Activated CD8-positive, alpha-beta T cell treated with anti-CD3 and anti-CD28 coated beads for 36 hours (primary cell): Measurements from ENCODE around the gene FXYD1. TPM values are rescaled to one million over a fixed set of nuclear protein-coding genes. Genes with fewer than 3 reads are reported as not detected.

Source experiments
- ATAC-seq: fragments of 200-7000 bp; cut with Tn5 transposase; one replicate; pipeline ENCODE4 v1.10.0; 2021; ENCODE audit warnings: mild to moderate bottlenecking, moderate library complexity
- CTCF ChIA-PET: fragments of 350-600 bp; sonication (Branson Sonifier 250); formaldehyde crosslinking; loops from one replicate; lab custom pipeline; 2021; ENCODE audit warnings: antibody characterized with exemption; lab: Charles Lee
- POLR2A ChIA-PET: fragments of 350-600 bp; sonication (Branson Sonifier 250); formaldehyde crosslinking; loops from one replicate; lab custom pipeline; 2021; ENCODE audit warnings: antibody characterized with exemption; lab: Charles Lee
- DNase-seq: peaks from one replicate; pipeline ENCODE4 v3.0.0-alpha.2; 2020
- H3K27ac Mint-ChIP-seq: one replicate; pipeline ENCODE4 v1.8.0; 2021; ENCODE audit warnings: mild to moderate bottlenecking, mixed read lengths
- H3K27me3 Mint-ChIP-seq: one replicate; pipeline ENCODE4 v1.8.0; 2021; ENCODE audit warnings: mixed read lengths
- H3K36me3 Mint-ChIP-seq: one replicate; pipeline ENCODE4 v1.8.0; 2021; ENCODE audit warnings: low read depth, mixed read lengths
- H3K4me1 Mint-ChIP-seq: one replicate; pipeline ENCODE4 v1.8.0; 2021; ENCODE audit warnings: low read depth, mixed read lengths
- H3K4me3 Mint-ChIP-seq: one replicate; pipeline ENCODE4 v1.8.0; 2021; ENCODE audit warnings: mild to moderate bottlenecking, moderate library complexity, mixed read lengths
- H3K9me3 Mint-ChIP-seq: one replicate; pipeline ENCODE4 v1.8.0; 2021; ENCODE audit warnings: mixed read lengths
- intact Hi-C: fragments of 100-400 bp; cut with micrococcal nuclease; formaldehyde crosslinking; loops from one replicate; pipeline ENCODE4 v1.10.0; 2022
- total RNA-seq, 2 experiments: library from RNA; stranded (reverse); gene quantifications; one replicate each; pipeline ENCODE4 v1.2.3, GENCODE V29; 2021
- TF ChIP-seq, protein P1 (sequence below): fragments of 200-600 bp; IDR thresholded peaks from one replicate; pipeline ENCODE4 v1.8.0; 2022; ENCODE audit warnings: antibody characterized with exemption, mild to moderate bottlenecking

Gene FXYD1
- total RNA-seq, 2 experiments from 2014 or later = 1.9 TPM; not detected in 1

DNA sequence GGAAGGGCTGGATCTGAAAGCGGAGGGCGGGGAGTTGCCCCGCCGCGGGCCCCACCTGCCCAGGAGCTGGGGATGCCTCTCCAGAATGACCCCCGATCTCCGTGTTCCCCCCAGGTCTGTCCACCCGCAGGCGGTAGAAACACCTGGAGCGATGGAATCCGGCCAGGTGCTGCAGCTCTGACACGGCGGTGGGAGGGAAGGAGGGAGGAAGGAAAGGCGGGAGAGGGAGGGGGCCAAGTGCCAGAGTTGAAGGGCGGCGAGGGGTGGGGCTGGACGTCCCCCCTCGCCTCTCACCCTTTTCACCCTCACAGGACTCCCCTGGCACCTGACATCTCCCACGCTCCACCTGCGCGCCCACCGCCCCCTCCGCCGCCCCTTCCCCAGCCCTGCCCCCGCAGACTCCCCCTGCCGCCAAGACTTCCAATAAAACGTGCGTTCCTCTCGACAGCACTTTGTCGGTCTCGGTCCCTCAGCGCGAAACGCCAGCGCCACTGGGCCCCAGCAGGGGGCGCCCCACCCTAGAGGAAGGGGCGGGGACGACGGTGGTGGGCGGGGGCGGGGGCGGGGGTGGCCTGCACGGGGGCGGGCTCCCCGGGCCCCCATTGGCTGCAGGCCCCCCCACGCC, 4.1 kb downstream of the FXYD1 start:
- peak overlapping the region; percentile 74 for H3K4me3 Mint-ChIP-seq
- TF ChIP-seq, protein P1, sequence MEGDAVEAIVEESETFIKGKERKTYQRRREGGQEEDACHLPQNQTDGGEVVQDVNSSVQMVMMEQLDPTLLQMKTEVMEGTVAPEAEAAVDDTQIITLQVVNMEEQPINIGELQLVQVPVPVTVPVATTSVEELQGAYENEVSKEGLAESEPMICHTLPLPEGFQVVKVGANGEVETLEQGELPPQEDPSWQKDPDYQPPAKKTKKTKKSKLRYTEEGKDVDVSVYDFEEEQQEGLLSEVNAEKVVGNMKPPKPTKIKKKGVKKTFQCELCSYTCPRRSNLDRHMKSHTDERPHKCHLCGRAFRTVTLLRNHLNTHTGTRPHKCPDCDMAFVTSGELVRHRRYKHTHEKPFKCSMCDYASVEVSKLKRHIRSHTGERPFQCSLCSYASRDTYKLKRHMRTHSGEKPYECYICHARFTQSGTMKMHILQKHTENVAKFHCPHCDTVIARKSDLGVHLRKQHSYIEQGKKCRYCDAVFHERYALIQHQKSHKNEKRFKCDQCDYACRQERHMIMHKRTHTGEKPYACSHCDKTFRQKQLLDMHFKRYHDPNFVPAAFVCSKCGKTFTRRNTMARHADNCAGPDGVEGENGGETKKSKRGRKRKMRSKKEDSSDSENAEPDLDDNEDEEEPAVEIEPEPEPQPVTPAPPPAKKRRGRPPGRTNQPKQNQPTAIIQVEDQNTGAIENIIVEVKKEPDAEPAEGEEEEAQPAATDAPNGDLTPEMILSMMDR = peak; percentile 83
- H3K27me3 Mint-ChIP-seq = peaks cover 7% of the 10 kb centered on the region
- CTCF ChIA-PET = interaction anchor here (0.6 to 3.9 kb wide), 28 partner anchors 11 to 352 kb away, joined by 3 to 57 read pairs (median 4); partner anchors contain the start of genes FAM187B and FXYD5
- intact Hi-C loops = loop anchor here (5.0 to 10.0 kb wide), 2 partner anchors 70 to 122 kb away; partner anchors contain the start of gene USF2
- peaks cover 36% of the 10 kb centered on the region for H3K4me1 Mint-ChIP-seq
- no peaks in the 10 kb centered on the region for H3K36me3 Mint-ChIP-seq
- H3K27ac Mint-ChIP-seq = no peak overlapping the region
- ATAC-seq (no peak), DNase-seq (peak; percentile 68)
- no peaks in the 10 kb centered on the region for H3K9me3 Mint-ChIP-seq
- POLR2A ChIA-PET = interaction anchor here (0.6 to 1.9 kb wide), 5 partner anchors 12 to 153 kb away, joined by 3 to 10 read pairs (median 4); partner anchors contain the start of gene FXYD5

DNA sequence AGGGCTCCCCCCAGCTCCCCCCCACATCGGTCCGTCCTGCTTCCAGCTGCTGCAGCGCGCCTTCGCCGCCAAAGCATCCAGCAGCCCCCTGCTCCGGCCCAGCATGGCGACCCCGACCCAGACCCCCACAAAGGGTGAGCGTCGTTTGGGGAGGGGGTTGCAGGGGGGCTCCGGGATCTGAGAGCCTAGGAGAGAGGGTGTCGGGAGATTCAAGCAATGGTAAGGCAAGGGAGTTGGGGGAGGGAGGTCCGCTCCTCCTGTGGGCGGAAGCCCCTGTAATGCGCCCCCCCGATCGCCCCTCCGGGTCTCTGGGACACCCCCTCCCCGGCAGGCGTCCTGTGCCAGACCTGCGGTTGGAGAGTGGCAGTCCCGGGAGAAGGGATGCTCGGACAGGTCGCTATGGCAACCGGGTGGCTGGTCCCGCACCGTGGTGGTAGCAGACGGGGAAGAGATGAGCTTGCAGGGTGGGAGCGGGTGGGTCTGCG, 4.6 kb downstream of the FXYD1 start, which contains the start of gene FXYD7:
Gene FXYD7, plus strand, starts transcription at position 25 of the 485 bp plus-strand sequence. Its CDS starts 79 bp downstream, at position 104.
- Mint-ChIP-seq H3K27ac (no peak within 1 kb of the TSS), H3K27me3 (peaks cover 7% of the 10 kb centered on the region), H3K4me1 (peaks cover 36% of the 10 kb centered on the region), H3K9me3 (no peaks in the 10 kb centered on the region), H3K36me3 (no peaks in the 10 kb centered on the region), H3K4me3 (peak within 1 kb of the TSS; percentile 74)
- ATAC-seq = no peak
- ChIA-PET POLR2A (interaction anchor here (1.1 to 1.9 kb wide), 3 partner anchors 11 to 123 kb away, joined by 3 to 9 read pairs (median 4); partner anchors contain the start of gene FXYD5), CTCF (interaction anchor here (0.6 to 3.9 kb wide), 6 partner anchors 11 to 191 kb away, joined by 3 to 57 read pairs (median 3); partner anchors contain the start of genes FAM187B and FXYD5)
- intact Hi-C loops = loop anchor here (5.0 to 10.0 kb wide), 2 partner anchors 69 to 122 kb away; partner anchors contain the start of gene USF2
- TF ChIP-seq, protein P1 = peak; percentile 57
- DNase-seq = no peak

GRCh38 chr19:35143818-35144217, 5.2 kb downstream of the FXYD1 start:
- ChIA-PET CTCF (interaction anchor here (0.6 to 3.9 kb wide), 4 partner anchors 10 to 84 kb away, joined by 3 to 57 read pairs (median 3); partner anchors contain the start of genes FAM187B and FXYD5), POLR2A (interaction anchor here (1.1 to 1.9 kb wide), 3 partner anchors 10 to 122 kb away, joined by 3 to 9 read pairs (median 4); partner anchors contain the start of gene FXYD5)
- Mint-ChIP-seq H3K9me3 (no peaks in the 10 kb centered on the region), H3K4me3 (no peak overlapping the region), H3K27ac (no peak overlapping the region), H3K27me3 (peaks cover 7% of the 10 kb centered on the region), H3K4me1 (peaks cover 36% of the 10 kb centered on the region), H3K36me3 (no peaks in the 10 kb centered on the region)
- no peak for ATAC-seq
- intact Hi-C loops = loop anchor here (5.0 to 10.0 kb wide), 2 partner anchors 68 to 121 kb away; partner anchors contain the start of gene USF2
- no peak for DNase-seq
- TF ChIP-seq, protein P1 = no peak

GRCh38 chr19:35144259-35144599, 5.6 kb downstream of the FXYD1 start:
- Mint-ChIP-seq H3K4me3 (no peak overlapping the region), H3K27ac (no peak overlapping the region), H3K36me3 (no peaks in the 10 kb centered on the region), H3K4me1 (peaks cover 36% of the 10 kb centered on the region), H3K27me3 (peaks cover 7% of the 10 kb centered on the region), H3K9me3 (no peaks in the 10 kb centered on the region)
- ATAC-seq (no peak), DNase-seq (no peak)
- intact Hi-C loops = loop anchor here (5.0 to 10.0 kb wide), 2 partner anchors 68 to 121 kb away; partner anchors contain the start of gene USF2
- TF ChIP-seq, protein P1 = no peak
- ChIA-PET CTCF (interaction anchor here (0.6 to 2.2 kb wide), 2 partner anchors 10 to 72 kb away, joined by 3 to 16 read pairs; partner anchors contain the start of gene FXYD5), POLR2A (interaction anchor here (0.8 to 1.9 kb wide), 4 partner anchors 10 to 122 kb away, joined by 3 to 9 read pairs (median 4); partner anchors contain the start of gene FXYD5)
